Heart right ventricle (tissue), 16 donors: ENCODE data around the gene RAD51B. TPM values are rescaled to one million over a fixed set of nuclear protein-coding genes. Genes with fewer than 3 reads are reported as not detected.

Experiments used
- ATAC-seq, 8 donors: fragments of 200-7000 bp; cut with Tn5 transposase; one replicate each; pipeline ENCODE4 v1.9.1; 2020; ENCODE audit warnings: mild to moderate bottlenecking in 8 of 8, moderate library complexity in 8 of 8, moderate number of reproducible peaks in 1 of 8
- DNase-seq, 2 donors: peaks; one replicate each; pipeline ENCODE4 v3.0.0-alpha.2; 2020
- H3K27ac ChIP-seq, 10 donors: fragments of 200-600 bp; sonication (generic) in 2 of 10; one replicate each; pipeline versions ENCODE4 v1.5.0 to v1.8.0; 2020 to 2022; ENCODE audit warnings: mild to moderate bottlenecking in 3 of 10
- H3K27me3 ChIP-seq, 7 donors: fragments of 200-600 bp; one replicate each; pipeline ENCODE4 v1.8.0; 2021 to 2022; ENCODE audit warnings: mild to moderate bottlenecking in 2 of 7
- H3K36me3 ChIP-seq, 9 donors: fragments of 200-600 bp; sonication (generic) in 1 of 9; one replicate each; pipeline versions ENCODE4 v1.5.0 to v1.8.0; 2020 to 2022; ENCODE audit warnings: mild to moderate bottlenecking in 2 of 9
- H3K4me1 ChIP-seq, 9 donors: fragments of 200-600 bp; sonication (generic) in 1 of 9; one replicate each; pipeline versions ENCODE4 v1.5.0 to v1.8.0; 2020 to 2022; ENCODE audit warnings: mild to moderate bottlenecking in 4 of 9
- H3K4me3 ChIP-seq, 10 donors: fragments of 200-600 bp; sonication (generic) in 2 of 10; one replicate each; pipeline versions ENCODE4 v1.5.0 to v1.8.0; 2020 to 2022; ENCODE audit warnings: mild to moderate bottlenecking in 7 of 10, moderate library complexity in 2 of 10
- H3K9me3 ChIP-seq, 11 donors: fragments of 200-600 bp in 10 of 11; sonication (generic) in 2 of 11; one replicate each; pipeline versions ENCODE4 v1.5.0 to v1.8.0; 2013 to 2022; ENCODE audit warnings: mild to moderate bottlenecking in 2 of 11, control low read depth in 1 of 11, moderate library complexity in 1 of 11
- WGBS, 2 donors: extraction: QIAGEN DNeasy Blood & Tissue Kit; methylation state at CpG; one replicate each; pipeline ENCODE4 v1.1.7; 2013; ENCODE audit warnings: inconsistent platforms in 1 of 2; 5-methylcytosine and 5-hydroxymethylcytosine counted together
- intact Hi-C, 10 donors: fragments of 100-400 bp; cut with DNase I; formaldehyde crosslinking; loops; one replicate each; pipeline versions ENCODE4 v1.11.1 to v1.14.2; 2022
- polyA plus RNA-seq, 2 donors: library from polyadenylated mRNA; stranded (reverse); fragments of 200-250 nt; gene quantifications; one replicate each; pipeline ENCODE4 v1.2.3, GENCODE V29; 2013
- total RNA-seq, 10 donors: library from RNA; stranded (reverse); fragmentation: NEBNext Ultra II Directional in 3 of 10; extraction: Animal tissue kit (Norgen Biotek cat#: 25700) in 3 of 10; gene quantifications; one replicate each; pipeline versions ENCODE4 v1.2.1 to v1.2.4, GENCODE V29; 2021 to 2023
- TF ChIP-seq, protein P1 (sequence below), 9 donors: fragments of 200-600 bp; sonication (generic) in 2 of 9; IDR thresholded peaks; one replicate each; pipeline versions ENCODE4 v1.5.0 to v1.8.0; 2021 to 2022; ENCODE audit warnings: antibody characterized with exemption in 9 of 9, mild to moderate bottlenecking in 5 of 9, moderate library complexity in 1 of 9
- donor health status: Arrhythmogenic right ventricular cardiomyopathy.
- donor health status: ischemic (EF 13 %, LVEDD 7.1; RV severe dilation, severe dysfunction).
- donor health status: healthy with polysubstance abuse.
- donor health status: DM: no; HTN: yes; CAD: no.
- donor health status: DM: no; HTN: no; CAD: no.
- donor health status: ischemic (EF 25% LVEDD 6.9; RV normal size, moderate dysfunction).
- donor health status: ischemic (EF 25% LVEDD 5.7; RV mildly dilated, moderate dysfunction).
- donor health status: healthy.
- donor health status: DM: yes; HTN: yes; CAD: no.
- donor health status: Ischemic cardiomyopathy.
- donor health status: ischemic (EF 35%, LVEDD 5.7; RV mildly dilated, moderate dysfunction).
- donor health status: nonischemic (EF 11% LVEDD 7.7; RV severe dilation, severe dysfunction).
- donor health status: DM: yes; HTN: yes; CAD: no.
- donor health status: PGD.
- donor health status: ischemic (EF 29% LVEDD 5.4; RV normal size, mild dysfunction).
- donor health status: nonischemic (EF 23%, LVEDD 6.1; RV moderate dilation, normal function).

Gene RAD51B
- total and polyA plus RNA-seq, 12 donors, result 0.88 to 8.6 (median 3.5) TPM

DNA sequence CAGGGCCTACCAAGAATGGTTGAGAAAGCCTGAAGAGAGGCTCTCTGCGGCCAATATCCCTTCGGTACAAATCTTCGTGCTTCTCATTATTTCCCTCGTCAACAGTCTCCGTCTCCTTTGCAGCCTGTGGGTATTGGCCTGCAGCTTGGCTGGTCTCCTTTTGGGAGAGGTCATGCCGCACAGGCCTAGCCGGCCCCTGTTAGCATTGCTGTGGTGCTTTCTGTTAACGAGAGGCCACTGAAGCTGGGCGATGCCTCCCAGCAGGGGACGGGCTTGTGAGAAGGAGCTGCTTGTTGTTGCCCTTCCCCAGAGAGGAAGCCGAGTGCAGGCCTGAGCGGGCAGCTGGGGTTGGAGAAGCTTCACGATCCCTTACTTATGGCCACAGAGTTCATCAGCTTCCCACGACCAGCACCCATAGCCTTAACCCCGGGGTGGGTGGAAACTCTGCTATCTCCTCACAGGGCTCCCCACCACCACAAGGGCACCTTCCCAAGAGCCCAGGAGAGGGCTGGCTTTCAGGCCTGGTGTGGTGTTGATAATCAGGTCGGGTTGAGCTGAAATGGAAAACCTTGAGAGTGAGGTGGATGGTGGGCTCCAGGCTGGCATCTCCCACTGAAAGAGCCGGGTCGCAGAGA is 744.7 kb downstream of the RAD51B start:
- Histone ChIP-seq H3K9me3 (no peaks in the 10 kb centered on the region), H3K27ac (peak overlapping the region; percentile 40 to 95 (median 80)), H3K4me3 (no peak overlapping the region), H3K27me3 (no peaks in the 10 kb centered on the region), H3K36me3 (no peaks in the 10 kb centered on the region), H3K4me1 (peaks cover 10 to 70% (median 59%) of the 10 kb centered on the region in 9 donors)
- 77 to 80% methylated on average over 18 of the region's 18 CpGs for WGBS, 2 donors
- TF ChIP-seq, protein P1, sequence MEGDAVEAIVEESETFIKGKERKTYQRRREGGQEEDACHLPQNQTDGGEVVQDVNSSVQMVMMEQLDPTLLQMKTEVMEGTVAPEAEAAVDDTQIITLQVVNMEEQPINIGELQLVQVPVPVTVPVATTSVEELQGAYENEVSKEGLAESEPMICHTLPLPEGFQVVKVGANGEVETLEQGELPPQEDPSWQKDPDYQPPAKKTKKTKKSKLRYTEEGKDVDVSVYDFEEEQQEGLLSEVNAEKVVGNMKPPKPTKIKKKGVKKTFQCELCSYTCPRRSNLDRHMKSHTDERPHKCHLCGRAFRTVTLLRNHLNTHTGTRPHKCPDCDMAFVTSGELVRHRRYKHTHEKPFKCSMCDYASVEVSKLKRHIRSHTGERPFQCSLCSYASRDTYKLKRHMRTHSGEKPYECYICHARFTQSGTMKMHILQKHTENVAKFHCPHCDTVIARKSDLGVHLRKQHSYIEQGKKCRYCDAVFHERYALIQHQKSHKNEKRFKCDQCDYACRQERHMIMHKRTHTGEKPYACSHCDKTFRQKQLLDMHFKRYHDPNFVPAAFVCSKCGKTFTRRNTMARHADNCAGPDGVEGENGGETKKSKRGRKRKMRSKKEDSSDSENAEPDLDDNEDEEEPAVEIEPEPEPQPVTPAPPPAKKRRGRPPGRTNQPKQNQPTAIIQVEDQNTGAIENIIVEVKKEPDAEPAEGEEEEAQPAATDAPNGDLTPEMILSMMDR (IDR thresholded peaks at IDR 0.05), result peak in 1 of 9 donors; percentile 13
- DNase-seq (no peak), ATAC-seq (peak; percentile 10 to 45 (median 30))
- intact Hi-C loops, result no loop called here

DNA sequence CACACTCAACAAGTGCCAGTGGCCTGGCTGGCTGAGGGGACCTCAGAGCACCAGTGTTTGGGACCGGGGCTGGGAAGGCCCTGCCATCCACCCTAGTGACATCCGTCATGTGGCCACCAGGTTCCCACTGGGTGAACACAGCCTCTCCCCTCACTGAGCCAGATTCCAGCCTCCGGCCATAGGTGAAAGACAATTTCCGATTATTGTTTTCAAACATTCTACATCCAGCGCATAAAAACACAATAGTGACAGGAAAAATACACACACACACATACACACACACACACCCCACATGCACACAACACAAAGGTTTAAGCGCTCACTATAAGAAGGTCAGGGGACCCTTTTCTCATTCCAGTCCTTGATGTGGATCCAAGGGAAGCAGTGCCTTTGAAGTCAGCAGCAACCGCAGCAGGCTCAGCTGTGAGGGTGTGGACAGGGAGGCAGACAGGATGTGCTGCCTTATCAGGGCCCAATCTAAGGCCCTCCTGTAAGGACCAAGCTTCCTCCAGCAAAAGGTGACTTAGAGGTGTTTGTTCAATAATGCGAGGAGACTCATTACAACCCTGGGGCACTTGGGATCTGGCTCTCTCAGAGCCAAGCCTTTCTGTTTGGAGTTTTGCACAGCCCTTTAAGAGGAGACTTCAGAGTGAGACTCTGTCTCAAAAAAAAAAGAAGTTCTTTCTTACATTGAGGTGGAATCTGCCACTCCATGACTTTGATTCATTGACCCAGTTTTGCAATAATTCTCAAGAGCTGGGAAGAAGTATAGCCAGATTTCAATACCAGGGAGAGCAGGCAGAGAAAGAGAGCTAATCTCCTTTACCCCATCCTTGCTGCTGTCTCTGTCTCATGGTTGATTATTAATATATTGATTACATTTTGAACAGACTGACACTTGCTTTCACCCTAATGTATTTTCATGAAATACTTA is 745.5 kb downstream of the RAD51B start:
- intact Hi-C loops, result no loop called here
- H3K4me3 ChIP-seq, result no peak overlapping the region
- no peaks in the 10 kb centered on the region for H3K36me3 ChIP-seq
- peaks cover 13 to 78% (median 67%) of the 10 kb centered on the region in 9 donors for H3K4me1 ChIP-seq
- H3K27ac ChIP-seq, result peak overlapping the region; percentile 40 to 95 (median 80)
- 67 to 71% methylated on average over 8 of the region's 8 CpGs for WGBS, 2 donors
- H3K27me3 ChIP-seq, result no peaks in the 10 kb centered on the region
- DNase-seq (no peak), ATAC-seq (peak; percentile 18 to 71 (median 56))
- H3K9me3 ChIP-seq, result no peaks in the 10 kb centered on the region
- TF ChIP-seq, protein P1 (IDR thresholded peaks at IDR 0.05), result no peak

DNA sequence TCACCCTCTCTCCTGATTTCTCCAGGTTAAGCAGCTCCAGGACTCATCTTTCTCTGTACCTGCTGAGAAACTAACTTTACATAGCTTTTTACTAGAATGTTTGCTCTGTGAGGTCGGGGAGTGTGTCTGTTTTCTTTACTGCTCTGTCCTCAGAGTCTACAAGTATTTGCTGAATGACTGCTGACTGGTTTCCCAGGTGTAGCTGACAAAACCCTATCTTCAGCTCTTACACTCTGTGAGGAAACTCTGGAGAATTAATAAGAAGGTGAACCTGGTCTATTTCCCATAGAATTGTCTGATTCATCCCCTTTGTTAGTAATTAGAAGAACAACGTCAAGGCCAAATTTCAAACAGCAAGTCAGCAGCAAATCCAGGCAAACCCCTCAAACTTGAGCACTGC is 746.5 kb downstream of the RAD51B start:
- Histone ChIP-seq H3K36me3 (no peaks in the 10 kb centered on the region), H3K4me3 (no peak overlapping the region), H3K9me3 (peaks cover 0 to 2% (median 0%) of the 10 kb centered on the region in 11 donors), H3K27ac (peak overlapping the region in 7 of 10 donors; percentile 40 to 95 (median 83)), H3K4me1 (peaks cover 14 to 83% (median 71%) of the 10 kb centered on the region in 9 donors), H3K27me3 (no peaks in the 10 kb centered on the region)
- intact Hi-C loops, result no loop called here
- ATAC-seq, result no peak
- TF ChIP-seq, protein P1 (IDR thresholded peaks at IDR 0.05), result no peak
- WGBS, 2 donors, result 80 to 85% methylated on average over 2 of the region's 2 CpGs
- no peak for DNase-seq
